Adipocyte (in vitro differentiated cells): ENCODE data around the gene ELF3.
A peak's percentile ranks its signal among the peaks of the same experiment; 100 is the strongest.

Experiments
- DNase-seq: peaks from one replicate; pipeline ENCODE4 v3.0.0-alpha.2; 2015; ENCODE audit warnings: low read depth
- H3K27me3 ChIP-seq: replicated peaks from 2 replicates; pipeline ENCODE4 v1.7.0; 2013; ENCODE audit warnings: mild to moderate bottlenecking, low read length, moderate library complexity; ENCODE audit not compliant: control insufficient read depth, insufficient read depth
- H3K36me3 ChIP-seq: 2 replicates; pipeline ENCODE4 v1.7.0; 2013; ENCODE audit warnings: low read length, mild to moderate bottlenecking, moderate library complexity; ENCODE audit not compliant: control insufficient read depth, insufficient read depth, severe bottlenecking
- H3K4me1 ChIP-seq: 2 replicates; pipeline ENCODE4 v1.7.0; 2013; ENCODE audit warnings: mild to moderate bottlenecking, low read length, moderate library complexity; ENCODE audit not compliant: control insufficient read depth, insufficient read depth
- H3K4me3 ChIP-seq: 2 replicates; pipeline ENCODE4 v1.7.0; 2013; ENCODE audit warnings: mild to moderate bottlenecking, low read length, moderate library complexity
- H3K9ac ChIP-seq: 2 replicates; pipeline ENCODE4 v1.7.0; 2013; ENCODE audit warnings: mild to moderate bottlenecking, low read length, moderate library complexity
- H3K9me3 ChIP-seq: 2 replicates; pipeline ENCODE4 v1.7.0; 2013; ENCODE audit warnings: mild to moderate bottlenecking, low read length, moderate library complexity; ENCODE audit not compliant: control insufficient read depth

ELF3 gene

DNA sequence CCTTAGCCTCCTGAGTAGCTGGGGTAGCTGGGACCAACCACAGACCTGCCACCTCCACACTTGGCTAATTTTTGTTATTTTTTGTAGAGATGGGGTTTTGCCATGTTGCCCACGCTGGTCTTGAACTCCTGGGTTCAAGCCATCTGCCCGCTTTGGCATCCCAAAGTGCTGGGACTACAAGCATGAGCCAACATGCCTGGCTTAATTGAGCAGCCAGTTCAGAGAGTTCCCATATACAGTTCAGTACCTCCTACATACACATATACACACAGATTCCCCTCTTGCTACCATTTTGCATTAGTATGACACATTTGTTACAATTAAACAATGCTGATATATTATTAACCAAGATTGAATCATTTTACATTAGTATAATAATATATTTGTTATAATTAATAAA lies 25.0 kb upstream of the ELF3 start:
- DNase-seq: no peak
- no peaks in the 10 kb centered on the region for H3K27me3 ChIP-seq
- peaks cover 12% of the 10 kb centered on the region for H3K36me3 ChIP-seq
- H3K9ac ChIP-seq: no peak overlapping the region
- peaks cover 12% of the 10 kb centered on the region for H3K4me1 ChIP-seq
- H3K4me3 ChIP-seq: no peak overlapping the region
- no peaks in the 10 kb centered on the region for H3K9me3 ChIP-seq

DNA sequence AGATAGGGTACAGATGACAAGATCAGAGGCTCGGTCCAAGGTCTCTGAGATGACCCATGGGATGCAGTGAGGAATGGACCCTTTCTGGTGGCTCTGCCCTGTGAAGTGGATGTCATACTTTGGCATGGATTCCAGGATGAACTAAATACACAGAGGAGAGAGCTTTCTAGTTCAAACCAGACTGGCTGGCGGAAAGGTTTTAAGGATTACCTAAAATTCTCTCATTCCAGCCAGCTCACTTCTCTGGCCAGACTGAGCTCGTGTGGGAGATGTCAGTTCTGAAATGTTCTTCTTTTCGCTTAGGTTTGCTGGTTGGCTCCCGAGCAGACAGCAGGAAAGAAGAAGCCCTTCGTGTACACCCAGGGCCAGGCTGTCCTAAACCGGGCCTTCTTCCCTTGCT lies 21.8 kb upstream of the ELF3 start:
- Histone ChIP-seq H3K36me3 (peaks cover 39% of the 10 kb centered on the region), H3K4me1 (peaks cover 10% of the 10 kb centered on the region), H3K27me3 (no peaks in the 10 kb centered on the region), H3K9me3 (no peaks in the 10 kb centered on the region), H3K4me3 (no peak overlapping the region), H3K9ac (no peak overlapping the region)
- no peak for DNase-seq

DNA sequence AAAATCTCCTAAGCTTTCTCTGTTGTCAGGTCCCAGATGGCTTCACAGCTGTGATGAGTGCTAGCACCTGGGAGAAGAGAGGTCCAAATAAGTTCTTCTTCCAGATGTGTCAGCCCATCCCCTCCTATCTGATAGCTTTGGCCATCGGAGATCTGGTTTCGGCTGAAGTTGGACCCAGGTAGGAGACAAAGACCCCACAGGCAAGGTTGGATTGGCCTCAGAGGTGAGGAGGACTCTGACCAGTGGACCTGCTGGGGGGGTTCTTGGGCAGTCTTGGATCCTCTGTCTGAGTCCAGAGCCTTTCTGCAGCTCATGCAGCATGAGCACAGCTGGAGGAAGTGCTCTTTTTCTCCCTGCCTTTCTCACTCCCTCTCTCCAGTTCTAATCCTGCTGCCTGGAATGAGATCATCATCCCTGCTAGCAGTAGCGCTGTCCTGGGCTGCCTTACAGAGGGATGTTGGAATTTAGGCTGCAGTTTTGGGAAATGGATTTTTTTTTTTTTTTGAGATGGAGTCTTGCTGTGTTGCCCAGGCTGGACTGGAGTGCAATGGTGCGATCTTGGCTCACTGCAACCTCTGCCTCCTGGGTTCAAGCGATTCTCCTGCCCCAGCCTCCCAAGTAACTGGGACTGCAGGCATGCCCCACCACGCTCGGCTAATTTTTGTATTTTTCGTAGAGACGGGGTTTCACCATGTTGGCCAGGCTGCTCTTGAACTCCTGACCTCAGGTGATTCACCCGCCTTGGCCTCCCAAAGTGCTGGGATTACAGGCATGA lies 20.8 kb upstream of the ELF3 start:
- Histone ChIP-seq H3K9me3 (no peaks in the 10 kb centered on the region), H3K4me3 (no peak overlapping the region), H3K4me1 (peaks cover 4% of the 10 kb centered on the region), H3K9ac (no peak overlapping the region), H3K27me3 (no peaks in the 10 kb centered on the region), H3K36me3 (peaks cover 48% of the 10 kb centered on the region)
- DNase-seq: no peak

DNA sequence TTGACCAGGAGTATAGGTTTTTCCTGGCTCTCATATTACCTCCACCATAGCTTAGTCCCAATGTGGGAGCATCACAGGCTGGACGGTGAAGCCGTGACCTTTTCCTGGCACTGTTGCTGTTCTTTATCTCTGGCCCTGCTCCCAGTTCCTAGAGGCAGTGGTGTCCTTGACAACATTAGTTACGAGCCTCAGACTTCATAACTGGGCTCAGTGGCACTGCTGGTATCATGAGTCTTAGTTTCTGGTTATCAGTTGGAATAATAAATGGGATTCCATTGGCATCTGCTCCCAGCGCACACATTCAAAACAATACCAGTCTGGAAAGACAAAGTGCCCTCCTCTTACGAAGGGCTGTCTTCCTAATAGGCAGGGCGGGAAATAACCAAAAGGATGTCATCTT lies 20.0 kb upstream of the ELF3 start:
- H3K9me3 ChIP-seq: no peaks in the 10 kb centered on the region
- no peak overlapping the region for H3K9ac ChIP-seq
- peaks cover 56% of the 10 kb centered on the region for H3K36me3 ChIP-seq
- H3K4me1 ChIP-seq: peaks cover 4% of the 10 kb centered on the region
- no peaks in the 10 kb centered on the region for H3K27me3 ChIP-seq
- no peak for DNase-seq
- H3K4me3 ChIP-seq: no peak overlapping the region

DNA sequence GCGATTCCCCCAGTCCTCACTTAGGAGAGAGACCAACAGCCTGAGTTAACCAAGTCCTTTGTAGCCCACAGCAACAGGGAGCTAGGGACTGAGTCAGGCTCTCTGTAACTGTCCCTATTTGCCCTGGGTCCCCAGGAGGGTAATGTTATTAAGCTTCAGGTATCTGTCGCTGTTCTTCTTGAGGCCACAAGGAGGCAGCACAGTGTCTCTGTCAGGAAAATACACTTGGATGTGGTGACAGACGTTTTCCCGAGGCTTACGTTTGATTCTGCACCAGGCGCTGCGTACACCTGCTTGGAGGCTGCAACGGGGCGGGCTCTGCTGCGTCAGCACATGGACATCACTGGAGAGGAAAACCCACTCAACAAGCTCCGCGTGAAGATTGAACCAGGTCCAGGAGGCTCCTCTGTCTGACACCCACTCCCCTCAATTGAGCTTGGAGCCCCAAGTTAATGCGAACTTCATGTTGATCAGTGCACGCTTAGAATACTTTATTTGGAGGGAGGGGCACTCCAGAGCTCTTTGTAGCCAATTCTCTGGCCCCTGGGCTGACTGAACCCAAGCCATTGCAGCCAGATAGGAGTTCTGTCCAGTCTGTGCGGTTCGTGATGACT lies 10.7 kb upstream of the ELF3 start:
- Histone ChIP-seq H3K9me3 (no peaks in the 10 kb centered on the region), H3K9ac (no peak overlapping the region), H3K36me3 (peaks cover 74% of the 10 kb centered on the region), H3K4me1 (peaks cover 4% of the 10 kb centered on the region), H3K27me3 (no peaks in the 10 kb centered on the region), H3K4me3 (no peak overlapping the region)
- DNase-seq: peak; percentile 75

DNA sequence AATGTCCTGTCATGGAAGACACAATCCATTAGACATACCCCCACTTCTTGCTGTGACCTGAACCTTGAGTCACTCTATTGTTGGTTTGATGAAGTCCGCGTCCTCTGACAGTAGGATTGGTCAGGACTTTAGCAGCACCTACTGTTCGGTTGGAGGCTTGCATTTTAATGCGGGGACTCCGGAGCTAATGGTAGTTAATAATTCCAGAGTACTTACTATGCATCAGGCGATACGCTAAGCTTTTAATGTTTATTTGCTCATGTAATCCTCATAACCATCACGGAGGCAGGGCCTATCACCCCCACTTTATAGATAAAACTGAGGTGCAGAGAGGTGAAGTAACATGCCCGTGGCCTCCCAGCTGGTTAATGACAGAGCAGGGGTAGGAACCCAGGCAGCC lies 7.9 kb upstream of the ELF3 start:
- no peaks in the 10 kb centered on the region for H3K27me3 ChIP-seq
- no peak overlapping the region for H3K4me3 ChIP-seq
- peaks cover 19% of the 10 kb centered on the region for H3K4me1 ChIP-seq
- peaks cover 58% of the 10 kb centered on the region for H3K36me3 ChIP-seq
- DNase-seq: no peak
- H3K9me3 ChIP-seq: no peaks in the 10 kb centered on the region
- no peak overlapping the region for H3K9ac ChIP-seq

DNA sequence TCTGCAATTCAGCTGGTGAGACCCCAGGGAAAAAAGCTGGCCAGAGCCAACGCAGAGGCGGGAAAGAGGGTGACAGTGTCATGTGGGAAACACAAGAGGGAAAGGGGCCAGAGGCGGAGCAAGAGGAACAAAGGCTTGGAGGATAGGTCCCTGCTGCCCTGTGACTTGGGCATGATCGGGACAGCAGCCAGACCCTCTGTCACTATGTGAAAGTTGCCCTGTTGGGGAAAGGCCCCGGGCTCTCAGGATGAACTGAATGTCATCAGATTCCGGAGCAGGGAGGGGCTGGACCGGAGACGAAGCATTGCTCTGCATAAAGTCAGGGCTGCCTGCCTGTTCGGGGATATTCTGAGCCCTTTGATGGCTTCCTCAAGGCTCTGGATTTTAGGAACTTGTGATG lies 5.7 kb upstream of the ELF3 start:
- Histone ChIP-seq H3K4me1 (peaks cover 19% of the 10 kb centered on the region), H3K4me3 (no peak overlapping the region), H3K27me3 (no peaks in the 10 kb centered on the region), H3K36me3 (peaks cover 52% of the 10 kb centered on the region), H3K9me3 (no peaks in the 10 kb centered on the region), H3K9ac (no peak overlapping the region)
- no peak for DNase-seq

DNA sequence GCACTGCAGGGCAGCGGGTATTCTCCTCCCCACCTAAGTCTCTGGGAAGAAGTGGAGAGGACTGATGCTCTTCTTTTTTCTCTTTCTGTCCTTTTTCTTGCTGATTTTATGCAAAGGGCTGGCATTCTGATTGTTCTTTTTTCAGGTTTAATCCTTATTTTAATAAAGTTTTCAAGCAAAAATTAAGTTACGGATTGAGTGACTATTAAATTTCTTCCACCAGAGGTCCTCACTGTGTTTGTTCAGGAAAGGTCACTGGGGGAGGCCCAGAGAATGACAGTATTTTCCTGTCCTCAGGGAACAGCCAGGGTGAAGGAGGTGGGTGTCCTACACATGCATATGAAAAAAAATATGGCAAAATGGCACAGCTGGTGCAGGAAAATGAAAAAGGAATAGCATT lies 4.4 kb upstream of the ELF3 start:
- DNase-seq: peak; percentile 55
- no peak overlapping the region for H3K9ac ChIP-seq

DNA sequence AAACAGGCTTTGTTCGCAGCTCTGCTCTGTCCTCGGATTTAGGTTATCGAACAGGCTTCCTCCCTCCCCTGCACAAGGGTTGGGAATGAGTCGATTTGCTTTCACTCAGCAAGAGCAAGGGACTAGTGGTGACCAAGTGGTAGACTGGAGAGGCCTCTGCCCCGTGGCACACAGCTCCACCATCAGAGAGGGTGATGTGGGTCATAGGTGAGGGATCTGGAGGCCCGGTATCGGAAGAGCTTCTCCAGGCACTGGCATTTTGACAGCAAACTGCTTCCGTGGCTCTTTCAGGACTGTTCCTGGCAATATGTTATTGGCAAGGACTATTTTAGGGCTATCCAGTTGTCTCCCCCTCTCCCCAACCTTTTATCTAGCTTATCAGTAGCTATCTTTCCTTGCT lies 3.1 kb upstream of the ELF3 start:
- Histone ChIP-seq H3K9ac (no peak overlapping the region), H3K4me1 (peaks cover 19% of the 10 kb centered on the region), H3K4me3 (no peak overlapping the region), H3K27me3 (peaks cover 7% of the 10 kb centered on the region), H3K36me3 (peaks cover 32% of the 10 kb centered on the region), H3K9me3 (no peaks in the 10 kb centered on the region)
- no peak for DNase-seq

More for the DNA sequence above, 4.4 kb upstream of the ELF3 start:
- peaks cover 42% of the 10 kb centered on the region for H3K36me3 ChIP-seq
- H3K9me3 ChIP-seq: no peaks in the 10 kb centered on the region
- peaks cover 19% of the 10 kb centered on the region for H3K4me1 ChIP-seq
- H3K4me3 ChIP-seq: no peak overlapping the region
- H3K27me3 ChIP-seq: peaks cover 5% of the 10 kb centered on the region

DNA sequence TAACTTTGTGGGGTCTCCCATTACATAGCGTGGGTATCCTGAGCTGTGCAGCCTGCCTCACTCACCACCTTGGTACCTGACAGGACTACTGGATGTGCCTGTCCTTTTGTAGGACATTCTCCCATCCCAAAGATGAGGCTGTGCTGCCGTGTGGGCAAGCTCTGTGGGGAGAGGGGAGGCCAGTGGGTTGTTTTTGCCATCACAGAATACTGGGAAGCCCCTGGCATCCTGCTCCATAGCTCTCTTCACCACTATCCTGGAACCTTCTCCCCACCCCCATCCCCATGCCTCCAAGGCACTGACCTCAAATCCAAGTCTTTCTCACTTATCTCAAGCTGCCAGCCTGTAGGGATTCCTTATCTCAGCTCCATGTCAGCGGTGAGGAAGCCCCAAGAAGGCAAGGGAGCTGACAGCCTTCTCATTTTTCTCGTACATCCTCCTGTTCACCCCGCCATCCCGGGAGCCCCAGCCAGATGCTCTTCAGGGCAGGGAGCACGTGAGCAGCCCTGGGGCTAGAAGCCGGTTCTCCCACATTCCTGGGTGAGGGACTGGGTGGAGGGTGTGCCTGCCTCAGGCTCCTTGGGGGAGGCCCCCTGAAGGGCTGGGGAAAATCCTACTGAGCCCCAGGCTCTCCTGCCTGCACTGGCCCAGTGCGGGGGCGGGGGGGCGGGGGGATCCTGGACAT lies 2.4 kb upstream of the ELF3 start:
- Histone ChIP-seq H3K4me1 (peaks cover 19% of the 10 kb centered on the region), H3K9me3 (no peaks in the 10 kb centered on the region), H3K36me3 (peaks cover 26% of the 10 kb centered on the region), H3K27me3 (peaks cover 7% of the 10 kb centered on the region), H3K4me3 (no peak overlapping the region), H3K9ac (no peak overlapping the region)
- DNase-seq: peak; percentile 62

DNA sequence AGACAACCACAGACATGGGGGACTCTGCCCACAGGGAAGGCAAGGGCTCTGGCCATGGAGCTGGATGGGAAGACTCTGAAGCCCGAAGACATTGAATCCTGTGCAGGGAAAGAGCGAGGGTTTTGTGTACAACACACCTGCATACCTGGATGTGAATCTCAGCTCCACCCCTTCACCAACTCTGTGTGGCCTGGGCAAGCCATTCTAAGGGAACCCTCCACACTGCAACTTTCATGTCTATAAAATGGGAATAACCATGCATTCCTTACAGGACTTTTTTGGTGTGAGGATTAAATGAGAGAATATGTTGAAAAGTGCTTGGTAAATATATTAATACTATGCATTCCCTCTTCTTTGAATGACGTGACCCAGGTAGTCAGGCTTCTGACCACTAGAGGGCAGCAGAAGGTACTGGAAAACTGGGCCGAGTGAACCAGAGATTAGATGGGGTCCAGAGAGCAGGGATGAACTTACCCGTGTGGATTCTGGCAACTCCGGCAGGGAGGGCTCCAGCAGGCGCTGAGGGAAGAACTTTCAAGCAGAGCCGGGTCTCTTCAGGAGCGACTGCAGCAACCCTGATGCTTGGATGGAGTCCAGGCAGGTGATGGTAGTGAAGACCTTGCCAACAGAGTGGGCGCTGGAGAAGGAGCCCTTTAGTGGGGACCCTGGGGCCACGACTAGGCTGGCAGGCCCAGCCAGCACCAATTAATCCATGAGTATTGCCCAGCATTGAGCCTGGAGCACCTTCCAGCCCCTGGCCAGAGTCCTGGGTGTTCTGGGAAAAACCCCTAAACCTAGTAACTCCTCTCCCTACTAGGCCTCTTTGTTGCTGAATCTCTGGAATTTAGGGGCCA lies 834 bp upstream of the ELF3 start:
- Histone ChIP-seq H3K9ac (no peak overlapping the region), H3K36me3 (peaks cover 10% of the 10 kb centered on the region), H3K27me3 (peaks cover 7% of the 10 kb centered on the region), H3K4me3 (no peak overlapping the region), H3K4me1 (peaks cover 15% of the 10 kb centered on the region), H3K9me3 (no peaks in the 10 kb centered on the region)
- peak; percentile 93 for DNase-seq
